Measurements from ENCODE around the gene FASTK.

Gene FASTK

GRCh38 chr7:151064454-151064853 is 16.2 kb downstream of the FASTK start:
- no peak for DNase-seq (ENCODE audit: low spot score)

GRCh38 chr7:151063212-151063561 is 17.4 kb downstream of the FASTK start:
- no peak for DNase-seq (ENCODE audit: low spot score)

GRCh38 chr7:151062399-151063211 is 18.0 kb downstream of the FASTK start:
- no peak for DNase-seq (ENCODE audit: low spot score)

GRCh38 chr7:151062111-151062398 is 18.6 kb downstream of the FASTK start:
- DNase-seq (ENCODE audit: low spot score), result no peak

- no peak for DNase-seq (ENCODE audit: low spot score)
These were observed 19.1 kb downstream of the FASTK start for GRCh38 chr7:151061213-151062110.

GRCh38 chr7:151060416-151061212 is 20.0 kb downstream of the FASTK start:
- DNase-seq (ENCODE audit: low spot score), result no peak

- DNase-seq (ENCODE audit: low spot score), result no peak
These were observed 20.5 kb downstream of the FASTK start for GRCh38 chr7:151060113-151060415.

- DNase-seq (ENCODE audit: low spot score), result peak; percentile 94
These were observed 21.1 kb downstream of the FASTK start, which contains the start of gene SLC4A2 for GRCh38 chr7:151059367-151060112. Gene SLC4A2, plus strand, starts transcription at chr7:151059589. Its CDS starts 2,399 bp downstream, at chr7:151061988.

- no peak for DNase-seq (ENCODE audit: low spot score)
These were observed 21.7 kb downstream of the FASTK start for GRCh38 chr7:151058781-151059366.

GRCh38 chr7:151057989-151058780 is 22.4 kb downstream of the FASTK start:
- peak; percentile 99 for DNase-seq (ENCODE audit: low spot score)

GRCh38 chr7:151057506-151057988 is 23.1 kb downstream of the FASTK start, which contains the start of gene CDK5:
Gene CDK5, minus strand, starts transcription at chr7:151057897. Its CDS starts 49 bp downstream, at chr7:151057848.
- DNase-seq (ENCODE audit: low spot score), result no peak

- no peak for DNase-seq (ENCODE audit: low spot score)
These were observed 23.7 kb downstream of the FASTK start for GRCh38 chr7:151056666-151057505.

GRCh38 chr7:151056283-151056665 is 24.3 kb downstream of the FASTK start:
- DNase-seq (ENCODE audit: low spot score), result no peak

- no peak for DNase-seq (ENCODE audit: low spot score)
These were observed 26.9 kb downstream of the FASTK start for GRCh38 chr7:151053751-151054150.

GRCh38 chr7:151053096-151053495 is 27.5 kb downstream of the FASTK start:
- no peak for DNase-seq (ENCODE audit: low spot score)

- DNase-seq (ENCODE audit: low spot score), result peak; percentile 82
These were observed 29.5 kb downstream of the FASTK start for GRCh38 chr7:151051108-151051507.

GRCh38 chr7:151048911-151049463 is 31.6 kb downstream of the FASTK start:
- DNase-seq (ENCODE audit: low spot score), result no peak

- DNase-seq (ENCODE audit: low spot score), result no peak
These were observed 32.4 kb downstream of the FASTK start, which contains the start of gene ASIC3 for GRCh38 chr7:151047976-151048815. Gene ASIC3, plus strand, starts transcription at chr7:151048531. Its CDS starts 355 bp downstream, at chr7:151048886.
